Breast epithelium (tissue), 3 donors: ENCODE measurements around the gene EPHB3.

Experiments used
- CTCF ChIP-seq, 3 donors: fragments of 450-650 bp; IDR thresholded peaks; one replicate each; pipeline ENCODE4 v1.5.1; 2016 to 2017; ENCODE audit warnings: antibody characterized with exemption in 3 of 3, mild to moderate bottlenecking in 3 of 3, moderate library complexity in 3 of 3
- POLR2A ChIP-seq: fragments of 450-650 bp; IDR thresholded peaks from one replicate; pipeline ENCODE4 v1.6.1; 2016; ENCODE audit warnings: antibody characterized with exemption, mild to moderate bottlenecking, moderate library complexity
- POLR2AphosphoS5 ChIP-seq, 3 donors: sonication (generic); formaldehyde crosslinking; IDR thresholded peaks; one replicate each; pipeline ENCODE4 v1.6.1; 2017; ENCODE audit warnings: antibody characterized with exemption in 3 of 3

GRCh38 chr3:184554461-184554860 is 7.1 kb upstream of the EPHB3 start:
- TF ChIP-seq CTCF (IDR thresholded peaks at IDR 0.05) (no peak), POLR2AphosphoS5 (IDR thresholded peaks at IDR 0.05) (no peak), POLR2A (no peak)
